Tibial artery (tissue), 4 donors: ENCODE measurements around the gene OPA3.
A peak's percentile ranks its signal among the peaks of the same experiment; 100 is the strongest.
"Not testable (repeated sequence)": the region's sequence is repeated elsewhere in the genome, so short reads cannot be mapped to it uniquely, and the experiment has no call there.

Source experiments
- DNase-seq, 2 donors: peaks; one replicate each; pipeline ENCODE4 v3.0.0-alpha.2; 2019
- H3K27ac ChIP-seq, 2 donors: fragments of 200-600 bp; sonication (generic) in 1 of 2; 1 replicate in 1 of 2; 2 replicates in 1 of 2; pipeline ENCODE4 v1.5.1; 2018 to 2019; ENCODE audit warnings: mild to moderate bottlenecking in 1 of 2
- H3K27me3 ChIP-seq, 2 donors: fragments of 200-600 bp; sonication (generic) in 1 of 2; one replicate each; pipeline versions ENCODE4 v1.5.1 to v1.6.0; 2016 to 2019
- H3K36me3 ChIP-seq, 3 donors: fragments of 200-600 bp; sonication (generic) in 2 of 3; one replicate each; pipeline ENCODE4 v1.5.1; 2016 to 2019; ENCODE audit warnings: mild to moderate bottlenecking in 2 of 3
- H3K4me1 ChIP-seq, 4 donors: fragments of 200-600 bp; sonication (generic) in 2 of 4; 1 replicate in 3 of 4; 2 replicates in 1 of 4; pipeline ENCODE4 v1.5.1; 2016 to 2019
- H3K4me3 ChIP-seq, 2 donors: fragments of 200-600 bp; sonication (generic) in 1 of 2; 1 replicate in 1 of 2; 2 replicates in 1 of 2; pipeline ENCODE4 v1.5.1; 2018 to 2019; ENCODE audit warnings: mild to moderate bottlenecking in 2 of 2
- H3K9me3 ChIP-seq, 3 donors: fragments of 200-600 bp; sonication (generic) in 1 of 3; one replicate each; pipeline ENCODE4 v1.5.1; 2016 to 2019
- CTCF ChIP-seq, 2 experiments: fragments of 200-600 bp in 1 of 2; fragments of 450-650 bp in 1 of 2; IDR thresholded peaks; one replicate each; pipeline ENCODE4 v1.5.1; 2017 to 2019; ENCODE audit warnings: antibody characterized with exemption in 2 of 2, mild to moderate bottlenecking in 1 of 2, moderate library complexity in 1 of 2
- intact Hi-C: fragments of 100-400 bp; cut with DNase I; formaldehyde crosslinking; loops from one replicate; pipeline ENCODE4 v1.15.0; 2023; ENCODE audit warnings: low total_unique reads

The OPA3 gene

GRCh38 chr19:45621976-45622503 lies 37.4 kb upstream of the OPA3 start:
- Histone ChIP-seq H3K27ac (no peak overlapping the region), H3K36me3 (peaks cover 51 to 98% (median 58%) of the 10 kb centered on the region in 3 donors), H3K4me3 (no peak overlapping the region), H3K27me3 (no peaks in the 10 kb centered on the region), H3K4me1 (no peaks in the 10 kb centered on the region), H3K9me3 (no peaks in the 10 kb centered on the region)
- intact Hi-C loops, result no loop called here
- DNase-seq, result no peak
- no peak for TF ChIP-seq CTCF (IDR thresholded peaks at IDR 0.05)

DNA sequence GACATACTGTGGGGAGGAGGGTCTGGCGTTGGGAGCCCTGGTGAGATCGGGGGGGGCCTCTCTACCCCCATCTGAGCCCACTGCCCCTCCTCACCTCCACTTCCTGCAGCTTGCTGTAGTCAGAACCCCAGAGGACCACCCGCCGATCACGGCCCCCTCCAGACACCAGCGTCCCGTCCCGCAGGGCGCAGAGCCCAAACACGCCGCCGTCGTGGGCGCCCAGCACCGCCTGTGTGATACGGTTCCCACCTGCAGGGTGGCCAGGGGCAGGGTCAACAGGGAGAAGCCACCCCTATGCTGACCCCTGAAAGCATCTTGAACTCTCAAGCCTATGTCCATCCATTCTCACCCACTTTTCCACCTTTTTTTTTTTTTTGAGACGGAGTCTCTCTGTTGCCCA lies 36.8 kb upstream of the OPA3 start:
- intact Hi-C loops, result no loop called here
- no peaks in the 10 kb centered on the region for H3K4me1 ChIP-seq
- TF ChIP-seq CTCF (IDR thresholded peaks at IDR 0.05), result no peak
- no peaks in the 10 kb centered on the region for H3K27me3 ChIP-seq
- H3K27ac ChIP-seq, result no peak overlapping the region
- H3K9me3 ChIP-seq, result no peaks in the 10 kb centered on the region
- H3K36me3 ChIP-seq, result peaks cover 51 to 98% (median 57%) of the 10 kb centered on the region in 3 donors
- no peak overlapping the region for H3K4me3 ChIP-seq
- no peak for DNase-seq

- Histone ChIP-seq H3K36me3 (peaks cover 63 to 93% (median 69%) of the 10 kb centered on the region in 3 donors), H3K27ac (no peak overlapping the region), H3K9me3 (no peaks in the 10 kb centered on the region), H3K4me1 (no peaks in the 10 kb centered on the region), H3K4me3 (no peak overlapping the region), H3K27me3 (no peaks in the 10 kb centered on the region)
- no peak for DNase-seq
- intact Hi-C loops, result no loop called here
- TF ChIP-seq CTCF (IDR thresholded peaks at IDR 0.05), result no peak
Observed at GRCh38 chr19:45616704-45617017, 32.1 kb upstream of the OPA3 start.

DNA sequence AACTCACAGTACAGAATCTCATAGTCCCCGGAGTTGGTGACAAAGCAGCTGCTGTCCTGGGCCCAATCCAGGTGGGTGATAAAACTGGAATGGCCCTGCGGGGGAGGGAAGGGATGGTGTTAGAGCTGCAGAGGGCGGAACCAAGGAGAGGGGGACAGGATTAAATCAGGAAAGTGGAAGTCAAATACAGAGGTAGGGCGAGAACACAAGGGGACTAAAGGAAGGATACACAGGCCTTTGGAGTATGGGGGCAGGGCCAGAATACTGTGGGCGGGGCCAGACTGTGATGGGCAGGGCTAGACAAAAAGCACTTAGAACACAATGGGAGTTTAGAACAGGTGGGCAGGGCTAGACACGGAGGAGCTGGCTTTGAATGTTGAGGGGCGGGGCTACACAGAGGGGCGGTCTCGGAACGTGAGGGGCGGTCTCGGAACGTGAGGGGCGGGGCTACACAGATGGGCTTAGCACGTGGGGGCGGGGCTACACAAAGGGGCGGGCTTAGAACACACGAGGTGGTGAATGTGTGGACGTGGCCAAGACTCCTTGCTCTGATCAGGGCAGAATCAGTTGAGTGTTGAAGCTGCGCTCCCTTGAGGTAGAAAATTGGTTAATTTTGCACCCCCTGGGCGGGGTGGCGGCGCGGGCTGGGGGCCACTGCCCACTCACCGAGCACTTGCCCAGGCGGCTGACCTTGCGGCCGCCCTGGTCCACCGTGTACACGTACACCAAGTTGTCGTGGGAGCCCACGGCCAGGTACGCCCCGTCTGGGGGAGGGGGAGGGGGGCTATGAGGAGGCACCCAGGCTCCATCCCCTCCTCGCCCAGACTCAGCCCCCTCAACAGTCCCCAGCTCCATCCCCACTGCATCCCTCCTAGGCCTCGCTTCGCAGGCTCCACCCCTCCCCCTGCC lies 31.4 kb upstream of the OPA3 start:
- intact Hi-C loops, result no loop called here
- Histone ChIP-seq H3K36me3 (peaks cover 64 to 93% (median 68%) of the 10 kb centered on the region in 3 donors), H3K27ac (no peak overlapping the region), H3K9me3 (no peaks in the 10 kb centered on the region), H3K4me1 (no peaks in the 10 kb centered on the region), H3K4me3 (no peak overlapping the region), H3K27me3 (no peaks in the 10 kb centered on the region)
- no peak for TF ChIP-seq CTCF (IDR thresholded peaks at IDR 0.05)
- DNase-seq, result peak; percentile 59 to 81

- not testable (repeated sequence) for H3K4me3 ChIP-seq, H3K27ac ChIP-seq
Observed at GRCh38 chr19:45615056-45615455, 30.5 kb upstream of the OPA3 start.

GRCh38 chr19:45613926-45614725 lies 29.5 kb upstream of the OPA3 start:
- H3K27ac ChIP-seq, result no peak overlapping the region
- intact Hi-C loops, result no loop called here
- peaks cover 44 to 93% (median 72%) of the 10 kb centered on the region in 3 donors for H3K36me3 ChIP-seq
- no peak for TF ChIP-seq CTCF (IDR thresholded peaks at IDR 0.05)
- no peaks in the 10 kb centered on the region for H3K27me3 ChIP-seq
- no peak overlapping the region for H3K4me3 ChIP-seq
- H3K4me1 ChIP-seq, result no peaks in the 10 kb centered on the region
- no peak for DNase-seq
- no peaks in the 10 kb centered on the region for H3K9me3 ChIP-seq

More at GRCh38 chr19:45615056-45615455, 30.5 kb upstream of the OPA3 start:
- H3K9me3 ChIP-seq, DNase-seq, intact Hi-C loops, H3K4me1 ChIP-seq, H3K27me3 ChIP-seq: not testable (repeated sequence)
- peaks cover 54 to 93% (median 71%) of the 10 kb centered on the region in 3 donors for H3K36me3 ChIP-seq
